HG02970 (cell line): ENCODE data around the gene ADAM12.

ENCODE experiments used
- ATAC-seq: cut with Tn5 transposase; IDR thresholded peaks from one replicate; pipeline ENCODE4 v1.9.1; 2021; ENCODE audit warnings: mild to moderate bottlenecking, moderate library complexity, moderate number of reproducible peaks; ENCODE audit not compliant: unreplicated experiment, low FRiP score

Gene ADAM12

DNA sequence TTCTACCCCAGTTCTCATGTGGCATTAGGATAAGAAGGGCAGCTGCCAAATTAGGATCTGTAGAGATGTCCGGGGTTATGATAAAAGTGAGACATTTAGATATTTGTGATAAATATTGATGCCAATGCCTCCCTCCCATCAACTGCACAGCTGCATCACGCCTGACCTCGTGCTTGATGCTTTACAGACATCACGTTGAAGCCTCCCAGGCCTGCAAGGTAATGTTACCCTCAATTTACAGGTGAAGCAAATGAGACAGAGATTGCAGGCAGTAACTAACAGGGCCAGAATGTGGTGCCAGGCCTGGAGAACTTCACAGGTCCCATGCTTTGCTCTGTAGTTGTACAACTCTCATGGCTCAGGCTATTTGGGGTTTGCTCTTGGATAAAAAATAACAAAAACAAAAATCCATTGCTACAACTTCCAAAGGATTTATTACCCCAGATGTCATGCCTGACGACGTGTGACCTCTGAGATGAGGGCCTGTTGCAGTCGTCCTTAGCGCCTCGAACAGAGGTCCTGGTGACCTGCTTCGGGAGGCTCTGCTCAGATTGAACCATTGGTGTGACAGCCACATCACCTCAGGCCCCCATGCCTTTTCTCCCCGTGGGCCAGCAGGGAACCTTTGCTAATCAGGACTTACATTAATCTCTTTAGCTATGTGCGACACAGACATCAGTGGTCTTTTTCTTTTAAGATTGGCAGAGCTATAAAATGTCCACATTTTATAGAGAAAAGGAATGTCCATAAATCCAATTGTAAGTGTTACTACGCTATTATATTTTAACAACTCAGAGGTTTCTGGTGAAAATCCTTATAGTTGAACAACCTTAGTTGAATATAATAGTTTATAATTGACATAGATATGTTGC is 169.3 kb downstream of the ADAM12 start:
- ATAC-seq: no peak

DNA sequence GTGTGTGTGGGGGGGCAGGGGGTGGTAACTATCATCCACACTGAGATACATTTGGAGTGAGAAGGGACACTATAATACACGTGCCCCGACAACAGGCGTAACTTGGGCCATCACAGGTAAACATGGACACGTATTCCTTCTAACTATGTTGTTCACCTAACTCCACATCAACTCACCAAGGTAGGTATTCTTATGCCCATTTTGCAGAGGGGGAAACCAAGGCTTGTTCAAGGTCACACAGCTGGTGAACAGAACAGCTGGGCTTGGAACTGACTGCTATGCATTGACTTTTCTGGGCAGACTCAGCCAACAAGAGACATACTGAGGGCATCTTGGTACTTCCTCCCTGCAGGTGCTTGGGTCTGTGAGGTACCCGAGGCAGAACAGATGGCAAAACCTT is 170.1 kb downstream of the ADAM12 start:
- ATAC-seq: no peak

DNA sequence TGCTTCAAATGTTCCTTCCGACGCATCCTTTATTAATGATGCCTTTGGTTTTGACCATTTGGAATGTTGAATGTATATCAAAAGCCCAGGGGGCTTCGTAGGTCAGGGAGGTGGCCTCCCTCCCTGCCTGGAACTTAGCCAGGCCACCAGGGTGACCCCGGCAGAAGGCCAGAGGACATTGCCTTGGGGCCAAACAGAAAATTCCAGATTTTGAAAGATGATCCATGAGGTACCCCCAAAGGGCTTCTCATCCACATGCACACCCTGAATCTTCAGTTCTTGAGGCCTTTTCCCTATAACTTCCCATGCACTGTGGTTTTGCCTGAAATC is 171.7 kb downstream of the ADAM12 start:
- ATAC-seq: no peak

DNA sequence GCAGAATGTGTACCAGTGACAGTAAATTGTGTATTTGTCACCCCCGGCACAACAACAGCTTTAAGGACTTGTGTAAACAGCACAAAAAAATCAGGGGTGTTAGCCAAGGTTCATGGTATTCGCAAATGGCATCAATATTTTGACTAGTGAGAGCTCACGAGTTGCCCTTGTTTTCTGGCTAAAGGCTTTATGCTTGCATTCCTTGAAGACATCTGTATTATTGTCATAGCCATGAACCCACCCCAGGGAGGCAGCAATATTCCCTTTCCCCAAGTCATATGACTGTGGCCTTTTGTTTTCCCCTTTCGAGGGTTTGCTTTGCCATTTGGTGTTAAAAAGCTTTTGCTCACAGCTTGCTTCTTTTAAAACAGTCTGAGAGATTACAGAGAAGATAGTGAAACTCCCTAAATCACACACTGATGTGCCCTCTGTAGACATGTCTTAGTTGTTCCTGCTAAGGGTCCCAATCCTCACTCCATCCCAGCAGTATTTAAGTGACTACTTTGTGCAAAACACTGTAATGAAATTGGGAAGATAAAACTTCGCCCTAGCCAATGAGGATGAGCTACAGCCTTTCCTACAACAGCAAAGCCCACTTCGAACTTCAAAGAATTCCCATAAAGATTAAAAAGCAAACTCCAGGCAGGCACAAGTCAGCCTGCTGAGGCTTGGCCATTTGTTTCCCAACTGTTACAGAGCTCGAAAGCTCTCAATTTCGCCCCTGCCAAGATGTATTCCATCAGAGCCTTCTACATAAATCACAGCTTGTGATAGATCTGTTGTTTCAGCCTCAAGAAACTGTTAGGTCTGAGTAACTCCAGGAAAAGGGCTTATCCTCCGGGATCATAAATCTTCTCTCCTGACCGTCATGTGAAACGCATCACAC is 172.3 kb downstream of the ADAM12 start:
- no peak for ATAC-seq

DNA sequence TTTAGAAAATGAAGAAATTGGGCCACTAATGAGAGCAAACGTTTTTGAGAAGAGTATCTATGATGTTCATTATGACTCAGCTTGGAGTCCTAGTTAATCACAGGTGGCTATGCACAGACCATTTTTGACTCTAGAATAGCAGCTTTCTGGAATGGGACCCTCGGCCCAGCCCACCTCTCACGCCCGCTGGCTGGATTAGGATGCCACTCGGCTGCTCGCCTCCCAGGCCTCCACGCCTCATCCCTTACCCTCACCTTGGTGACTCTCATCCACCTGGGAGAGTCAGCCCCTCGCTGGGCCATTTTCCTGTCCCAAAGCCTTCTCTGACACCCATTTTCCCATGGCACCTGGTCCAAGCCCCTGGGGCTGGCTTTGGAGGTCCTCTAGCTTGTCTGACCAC is 173.6 kb downstream of the ADAM12 start:
- ATAC-seq: no peak

DNA sequence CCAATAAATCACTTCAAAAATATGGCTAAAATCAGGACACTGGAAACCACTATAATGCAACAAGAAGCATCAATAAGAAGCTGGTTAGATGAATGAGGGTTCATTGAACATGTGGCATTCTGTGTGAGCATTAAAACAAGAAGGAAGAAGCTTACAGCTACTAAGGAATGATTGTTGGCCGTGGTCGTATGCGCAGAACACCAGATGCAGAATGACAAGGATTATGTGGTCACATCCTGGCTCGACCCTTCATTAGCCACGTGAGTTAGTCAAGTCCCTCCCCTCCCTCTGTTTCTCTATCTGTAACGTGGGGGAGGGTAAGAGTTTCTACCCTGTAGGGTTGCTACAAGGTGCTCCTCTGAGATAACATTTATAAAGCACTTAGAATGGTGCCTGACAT is 174.3 kb downstream of the ADAM12 start:
- no peak for ATAC-seq

DNA sequence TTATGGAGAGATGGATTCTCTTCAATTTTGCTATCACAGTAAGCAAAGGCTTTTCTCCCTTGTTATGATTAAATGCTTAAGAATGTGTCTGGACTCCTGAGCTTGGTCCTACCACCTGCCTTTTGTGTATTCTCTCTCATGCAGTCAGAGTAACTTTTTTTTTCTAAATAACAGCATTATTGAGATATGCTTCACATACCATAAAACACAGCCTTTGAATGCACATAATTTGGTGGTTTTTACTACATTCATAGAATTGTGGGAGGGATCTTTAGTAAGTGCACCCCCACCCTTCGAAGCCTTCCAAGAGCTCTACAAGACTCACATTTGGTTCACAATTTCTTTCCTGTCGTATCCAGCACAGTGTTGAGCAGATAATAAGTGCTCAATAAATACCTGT is 175.5 kb downstream of the ADAM12 start:
- no peak for ATAC-seq

DNA sequence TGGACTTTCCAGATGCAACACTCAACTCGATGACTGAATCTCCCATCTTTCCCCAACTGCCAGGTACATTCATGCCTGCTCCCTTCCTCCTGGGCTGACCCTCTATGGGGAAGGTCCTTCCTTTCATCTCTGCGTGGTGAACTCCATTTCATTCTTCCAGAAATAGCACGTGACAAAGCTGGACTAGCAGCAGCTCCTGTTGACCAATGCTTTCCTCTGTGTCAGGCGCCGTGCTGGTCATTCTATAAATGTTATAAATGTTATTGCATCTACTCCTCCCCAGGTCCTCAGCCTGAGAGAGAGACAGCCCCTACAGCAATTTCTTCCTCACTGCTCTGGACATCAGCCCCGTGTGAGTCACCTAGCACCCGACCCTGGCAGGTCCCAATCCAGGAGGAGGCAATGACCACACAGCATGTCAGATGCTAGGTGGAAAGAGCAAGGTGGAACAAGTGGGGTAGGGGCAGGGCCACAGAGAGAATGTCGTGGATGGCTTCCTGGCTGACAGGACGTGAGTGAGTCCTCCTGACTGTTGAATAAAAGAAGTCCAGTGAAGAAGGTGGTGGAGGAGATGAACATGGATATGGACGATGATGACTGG is 178.1 kb downstream of the ADAM12 start:
- no peak for ATAC-seq

DNA sequence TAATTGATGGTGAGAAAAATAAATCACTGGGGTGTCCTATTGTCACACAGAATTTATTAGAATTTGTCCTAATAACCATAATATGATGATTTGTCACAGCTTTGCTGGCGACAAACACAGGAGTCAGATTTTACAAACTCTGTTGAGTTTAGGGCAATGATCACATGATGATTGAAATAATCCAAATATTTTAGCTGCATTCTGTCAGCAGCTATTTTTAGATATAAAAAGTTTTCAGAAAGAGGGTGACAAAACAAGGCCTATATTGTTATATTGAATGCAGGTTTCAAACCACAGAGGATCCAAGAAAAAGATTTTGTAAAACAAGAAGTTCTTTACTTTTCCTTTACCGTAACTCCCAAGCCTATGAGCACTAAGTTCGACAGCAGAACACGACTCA is 178.8 kb downstream of the ADAM12 start:
- ATAC-seq: no peak

DNA sequence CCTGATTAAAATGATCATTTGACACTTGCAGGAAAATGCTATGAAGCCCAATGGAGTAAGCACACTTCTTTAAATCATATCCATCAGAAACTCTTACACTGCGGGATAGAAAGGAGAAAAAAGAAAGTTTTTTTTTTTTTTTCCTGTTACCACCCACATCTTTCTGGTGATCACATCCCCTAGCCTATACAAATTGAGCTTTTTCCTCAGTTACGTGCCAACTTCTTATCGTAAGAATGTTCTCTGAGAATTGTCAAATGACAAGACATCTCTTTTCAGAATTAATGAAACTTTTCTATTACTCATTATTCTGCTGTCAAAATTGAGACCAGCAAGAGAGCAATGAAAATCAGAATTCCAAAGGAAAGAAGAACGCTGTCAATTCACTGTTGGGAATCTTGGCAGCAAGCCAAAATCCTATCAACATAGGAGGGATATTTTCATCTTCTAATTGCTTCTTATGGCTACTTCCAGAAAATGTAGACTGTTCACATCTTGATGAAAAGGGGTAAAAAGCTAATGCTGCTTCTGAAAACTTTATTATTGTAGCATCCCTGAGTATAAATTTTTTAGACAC is 179.5 kb downstream of the ADAM12 start:
- no peak for ATAC-seq

DNA sequence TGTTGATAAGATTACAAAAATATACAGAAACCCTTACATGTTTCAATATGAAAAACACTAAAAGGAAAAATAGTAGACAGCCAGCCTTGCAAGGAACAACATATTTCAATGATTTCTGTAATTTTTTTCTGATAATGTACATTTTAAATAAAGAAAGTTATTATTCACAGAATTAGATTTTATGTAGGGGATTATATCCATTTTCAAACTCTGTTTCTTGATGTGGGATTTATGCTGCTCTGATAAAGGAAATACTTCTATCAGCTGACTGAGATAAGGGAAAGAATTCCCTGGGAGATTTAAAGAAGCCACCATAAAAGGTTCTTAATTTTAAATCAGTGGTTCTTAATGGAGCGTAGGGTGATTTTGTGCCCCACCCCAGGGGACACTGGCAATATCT is 180.4 kb downstream of the ADAM12 start:
- ATAC-seq: no peak

DNA sequence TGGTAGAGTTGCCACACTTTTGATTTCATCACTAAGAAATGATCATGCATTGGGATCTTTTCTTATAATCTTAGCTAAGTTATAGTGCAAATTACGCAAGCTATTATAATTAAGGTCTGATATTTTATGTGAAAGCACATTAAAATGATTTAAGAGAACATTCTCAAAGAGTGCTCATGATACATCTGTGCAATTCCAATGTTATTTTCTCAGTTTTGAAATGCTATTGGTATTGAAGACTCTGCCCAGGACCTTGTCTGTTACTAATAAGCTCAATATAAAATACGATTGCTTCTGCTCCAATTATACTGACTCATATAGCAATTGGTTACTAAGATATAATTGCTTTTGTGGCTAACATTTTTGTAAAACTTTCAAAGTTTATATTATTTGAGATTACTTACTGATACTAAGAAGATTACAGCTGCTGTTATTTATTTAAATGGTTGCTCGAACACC is 180.9 kb downstream of the ADAM12 start:
- ATAC-seq: no peak

DNA sequence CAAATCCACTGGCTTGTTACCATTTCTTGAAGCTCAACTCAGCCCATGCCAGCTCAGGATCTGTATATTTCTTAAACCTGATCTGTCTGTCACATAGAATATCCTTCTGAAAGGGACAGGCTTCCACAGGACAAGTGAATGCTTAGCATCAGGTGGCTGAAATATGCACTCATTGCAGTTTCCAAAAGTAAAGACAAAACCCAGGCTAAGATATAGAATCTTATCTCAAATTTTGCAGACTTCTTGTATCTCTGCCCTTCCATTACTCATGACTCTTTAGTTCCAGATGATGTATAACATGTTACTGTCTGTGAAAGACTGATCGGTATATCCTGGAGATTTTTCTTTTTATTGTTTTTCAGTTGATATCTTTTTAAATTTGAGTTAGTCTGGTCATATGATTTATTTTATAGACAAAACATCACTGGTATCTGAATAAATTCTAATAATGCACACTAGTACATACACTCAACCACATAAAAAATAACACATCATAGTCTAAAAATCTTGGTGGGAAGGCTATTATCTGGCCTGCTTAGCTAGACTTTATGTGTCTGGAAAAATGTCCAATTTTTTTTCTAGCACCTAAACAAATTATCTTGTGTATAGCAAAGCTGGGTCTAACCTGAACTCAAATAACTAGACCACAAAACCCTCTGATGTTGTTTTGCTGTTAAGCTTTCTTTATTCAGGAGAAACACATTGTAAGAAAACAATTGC is 182.6 kb downstream of the ADAM12 start:
- ATAC-seq: no peak

DNA sequence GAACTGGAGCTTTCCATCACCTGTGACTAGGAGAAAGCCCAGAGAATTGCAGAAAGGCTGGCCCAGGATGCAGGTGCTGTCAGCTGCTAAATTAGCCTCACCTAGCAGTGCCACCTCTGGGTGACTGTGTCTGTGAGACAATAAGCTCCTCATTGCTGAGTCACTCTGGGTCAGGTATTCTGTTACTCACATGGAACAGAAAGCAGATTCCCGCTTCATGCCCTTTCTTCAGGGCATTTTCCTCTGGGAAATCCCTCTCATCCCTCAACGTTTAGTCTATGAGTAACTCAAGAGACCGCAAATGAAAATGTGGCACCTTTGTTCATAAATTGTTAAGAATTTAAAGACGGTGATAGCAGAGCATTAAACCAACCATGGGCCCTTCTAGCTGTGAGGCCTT is 184.0 kb downstream of the ADAM12 start:
- ATAC-seq: no peak

DNA sequence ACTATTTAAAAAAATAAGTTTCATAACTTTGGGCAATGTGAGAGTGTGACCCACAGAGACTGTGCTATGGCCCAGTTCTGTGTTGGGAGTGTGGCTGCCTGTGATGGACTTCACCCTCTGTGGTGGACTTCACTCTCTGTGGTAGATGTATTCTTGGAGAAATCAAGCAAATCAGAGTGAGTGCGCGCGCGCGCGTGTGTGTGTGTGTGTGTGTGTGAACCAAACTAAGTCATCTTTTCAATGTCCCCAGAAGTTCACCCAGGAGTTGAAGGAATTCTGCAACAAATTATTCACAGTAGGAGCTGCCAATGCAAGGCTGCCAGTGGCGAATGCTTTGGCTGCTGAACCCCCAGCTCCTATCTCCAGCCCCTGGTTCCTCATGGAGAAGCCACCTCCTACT is 184.5 kb downstream of the ADAM12 start:
- ATAC-seq: no peak

DNA sequence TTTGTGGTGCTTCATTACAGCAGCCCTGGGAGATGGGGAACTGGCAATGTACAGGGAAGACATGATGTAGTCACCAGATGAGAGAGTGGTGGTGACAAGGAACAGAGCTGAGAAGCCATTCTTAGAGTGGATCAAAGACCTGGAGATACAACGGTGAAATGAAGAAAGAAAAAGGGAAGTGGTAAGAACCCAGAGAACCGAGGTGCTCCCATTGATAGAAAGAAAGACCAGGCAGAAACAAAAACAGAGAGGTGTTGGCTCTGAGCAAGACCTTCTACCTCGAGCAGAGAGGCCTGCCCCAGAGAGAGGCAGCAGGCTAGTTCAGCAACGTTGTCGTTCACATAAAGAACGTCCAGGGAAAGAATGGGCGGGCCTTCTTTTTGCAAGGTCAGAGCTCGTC is 186.7 kb downstream of the ADAM12 start:
- ATAC-seq: no peak

DNA sequence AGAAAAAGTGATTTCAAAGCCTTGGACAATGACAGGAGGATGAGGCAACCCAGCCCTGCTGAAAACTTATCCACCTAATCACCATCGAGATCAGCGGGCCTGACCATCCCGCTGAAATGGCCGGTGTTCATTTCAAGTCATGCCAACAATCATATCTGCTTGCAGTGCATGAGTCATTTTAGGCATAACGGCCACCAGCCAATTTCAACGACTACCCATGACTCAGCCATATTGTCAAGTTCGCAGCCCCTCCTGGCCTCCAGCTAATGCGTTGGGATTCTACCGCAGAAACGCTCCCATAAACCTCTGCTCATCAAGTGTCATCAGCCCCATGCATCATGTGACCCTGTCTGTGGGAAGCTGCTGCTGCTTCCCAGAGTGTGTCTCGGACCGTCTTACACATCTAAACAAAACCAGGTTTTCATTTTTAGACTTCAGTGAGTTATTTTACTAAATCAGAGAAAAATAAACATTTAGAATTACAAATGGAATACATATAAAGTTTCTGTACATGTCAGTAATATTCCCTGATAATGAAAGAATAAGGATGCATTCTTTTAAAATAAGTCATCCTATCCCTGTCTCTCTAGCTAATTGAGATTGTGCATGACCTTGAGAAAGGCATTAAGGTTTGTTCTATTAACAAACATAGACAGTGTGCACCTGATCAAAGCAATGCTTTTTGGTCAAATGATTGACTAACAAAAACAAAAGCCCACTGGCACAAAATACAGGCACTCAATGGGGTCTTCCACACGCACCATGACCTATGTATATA is 188.9 kb downstream of the ADAM12 start:
- no peak for ATAC-seq

DNA sequence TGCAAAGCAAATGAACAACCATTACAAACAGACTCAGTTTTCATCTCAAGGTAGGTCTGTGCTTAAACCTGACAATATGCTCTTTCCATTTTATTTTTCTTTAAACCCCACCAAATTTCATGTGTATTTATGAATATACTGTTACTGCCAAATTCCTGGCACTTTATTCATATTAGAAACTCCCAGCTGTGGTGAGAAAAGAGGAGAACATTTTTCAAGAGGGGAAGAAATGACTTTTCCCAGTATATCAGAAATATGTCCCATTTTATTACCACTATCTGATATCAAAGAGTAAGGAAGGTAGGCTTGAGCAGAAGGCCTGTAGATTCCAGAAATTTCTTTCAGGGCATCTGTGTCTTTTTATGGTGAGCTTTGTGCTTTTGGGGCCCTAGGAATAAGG is 189.6 kb downstream of the ADAM12 start:
- ATAC-seq: no peak

DNA sequence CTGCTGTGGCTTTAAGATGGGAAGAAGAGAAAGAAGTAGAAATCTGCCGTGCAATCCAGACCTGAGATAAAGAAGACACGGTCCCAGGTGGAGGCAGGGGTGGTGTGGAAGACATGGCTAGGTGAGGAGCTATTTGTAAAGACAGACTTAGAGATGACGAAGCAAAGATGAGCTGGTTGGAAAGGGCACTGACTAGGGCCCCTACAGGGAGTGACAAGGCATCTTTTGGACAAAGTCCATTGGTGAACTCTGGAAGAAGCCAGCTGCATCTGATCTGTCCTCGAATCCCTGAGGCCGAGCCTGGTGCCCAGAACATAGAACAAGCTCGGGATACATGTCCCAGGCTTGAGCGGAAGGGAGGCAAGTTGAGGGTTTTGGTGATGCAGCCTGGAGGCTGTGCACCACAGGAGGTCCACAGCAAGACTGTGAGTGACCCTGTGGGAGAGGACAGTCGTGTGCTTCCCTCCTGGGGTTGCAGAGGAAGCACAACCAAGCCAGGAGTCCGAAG is 191.2 kb downstream of the ADAM12 start:
- no peak for ATAC-seq
